GM18499 (cell line): Measurements from ENCODE around the gene CD2AP.
"Not testable (repeated sequence)": the region's sequence is repeated elsewhere in the genome, so short reads cannot be mapped to it uniquely, and the experiment has no call there.

Source experiments
- ATAC-seq: cut with Tn5 transposase; IDR thresholded peaks from one replicate; pipeline ENCODE4 v1.9.1; 2021; ENCODE audit warnings: moderate number of reproducible peaks; ENCODE audit not compliant: insufficient read depth, unreplicated experiment

Gene CD2AP

GRCh38 chr6:47477497-47478232, at the start of gene CD2AP:
Gene CD2AP, plus strand, starts transcription at chr6:47477789. Its CDS starts 456 bp downstream, at chr6:47478245.
- peak; percentile 41 for ATAC-seq

- ATAC-seq = no peak
Measured at GRCh38 chr6:47428288-47428687, 49.3 kb upstream of the CD2AP start.

- ATAC-seq = no peak
Measured at GRCh38 chr6:47428746-47429664, 48.6 kb upstream of the CD2AP start.

- ATAC-seq = no peak
Measured at GRCh38 chr6:47434372-47435253, 43.0 kb upstream of the CD2AP start.

- no peak for ATAC-seq
Measured at GRCh38 chr6:47435254-47435612, 42.4 kb upstream of the CD2AP start.

- peak; percentile 52 for ATAC-seq
Measured at GRCh38 chr6:47437592-47437991, 40.0 kb upstream of the CD2AP start.

- peak; percentile 74 for ATAC-seq
Measured at GRCh38 chr6:47438481-47439347, 38.9 kb upstream of the CD2AP start.

- peak; percentile 29 for ATAC-seq
Measured at GRCh38 chr6:47439348-47439668, 38.3 kb upstream of the CD2AP start.

- peak; percentile 51 for ATAC-seq
Measured at GRCh38 chr6:47440719-47441118, 36.9 kb upstream of the CD2AP start.

GRCh38 chr6:47444964-47445363, 32.6 kb upstream of the CD2AP start:
- ATAC-seq = not testable (repeated sequence)

GRCh38 chr6:47446669-47447330, 30.8 kb upstream of the CD2AP start:
- ATAC-seq = no peak

- ATAC-seq = no peak
Measured at GRCh38 chr6:47447722-47448121, 29.9 kb upstream of the CD2AP start.

- ATAC-seq = no peak
Measured at GRCh38 chr6:47451162-47451561, 26.4 kb upstream of the CD2AP start.

- no peak for ATAC-seq
Measured at GRCh38 chr6:47452899-47453298, 24.7 kb upstream of the CD2AP start.

GRCh38 chr6:47453372-47453936, 24.1 kb upstream of the CD2AP start:
- ATAC-seq = no peak

- ATAC-seq = no peak
Measured at GRCh38 chr6:47454713-47455396, 22.7 kb upstream of the CD2AP start.

GRCh38 chr6:47455533-47456209, 21.9 kb upstream of the CD2AP start:
- no peak for ATAC-seq

- ATAC-seq = no peak
Measured at GRCh38 chr6:47456536-47456975, 21.0 kb upstream of the CD2AP start.
